HK-2 (cell line): Measurements from ENCODE around the gene OTUD3.

Source experiments
- DNase-seq: peaks from one replicate; pipeline ENCODE4 v3.0.0-alpha.2; 2018; ENCODE audit not compliant: unreplicated experiment

Gene OTUD3

GRCh38 chr1:19954059-19954458 lies 71.9 kb downstream of the OTUD3 start:
- no peak for DNase-seq

GRCh38 chr1:19955534-19956170 lies 73.5 kb downstream of the OTUD3 start:
- DNase-seq: no peak

- DNase-seq: no peak
Measured at GRCh38 chr1:19957779-19958178, 75.6 kb downstream of the OTUD3 start.

GRCh38 chr1:19960591-19960990 lies 78.4 kb downstream of the OTUD3 start:
- no peak for DNase-seq
